DND-41 (cell line): ENCODE results near the gene KCNK3.

Experiments used
- ATAC-seq: fragments of 200-7000 bp; cut with Tn5 transposase; 3 replicates; pipeline ENCODE4 v1.9.1; 2021; ENCODE audit warnings: low read depth; ENCODE audit not compliant: insufficient read depth
- DNase-seq: peaks from one replicate; pipeline ENCODE4 v3.0.0-alpha.2; 2020
- H2AFZ ChIP-seq: 2 replicates; pipeline ENCODE4 v1.6.0; 2012; ENCODE audit warnings: low read depth, low read length
- H3K27ac ChIP-seq: 2 replicates; pipeline ENCODE4 v1.5.1; 2012; ENCODE audit warnings: low read length, inconsistent platforms
- H3K27me3 ChIP-seq: fragments of 200-600 bp; sonication (generic); 2 replicates; pipeline ENCODE4 v1.6.0; 2012; ENCODE audit warnings: low read length, mild to moderate bottlenecking, inconsistent platforms; ENCODE audit not compliant: insufficient read depth, poor library complexity
- H3K36me3 ChIP-seq: 2 replicates; pipeline ENCODE4 v1.5.1; 2012; ENCODE audit warnings: low read length, inconsistent platforms; ENCODE audit not compliant: insufficient read depth
- H3K4me1 ChIP-seq: 2 replicates; pipeline ENCODE4 v1.5.1; 2012; ENCODE audit warnings: mild to moderate bottlenecking, low read length; ENCODE audit not compliant: insufficient read depth
- H3K4me2 ChIP-seq: 2 replicates; pipeline ENCODE4 v1.6.0; 2012; ENCODE audit warnings: mild to moderate bottlenecking, moderate library complexity, low read length, inconsistent platforms; ENCODE audit not compliant: insufficient read depth
- H3K4me3 ChIP-seq, 2 experiments: fragments of 200-600 bp in 1 of 2; shearing (Covaris generic) in 1 of 2; 2 replicates each; pipeline ENCODE4 v1.5.1; 2012 to 2016; ENCODE audit warnings: inconsistent platforms in 2 of 2, low read length in 2 of 2, mild to moderate bottlenecking in 2 of 2, low read depth in 1 of 2, moderate library complexity in 1 of 2
- H3K79me2 ChIP-seq: 2 replicates; pipeline ENCODE4 v1.6.0; 2012; ENCODE audit warnings: low read length, inconsistent platforms; ENCODE audit not compliant: insufficient read depth
- H3K9ac ChIP-seq: 2 replicates; pipeline ENCODE4 v1.6.0; 2012; ENCODE audit warnings: low read depth, mild to moderate bottlenecking, inconsistent platforms, low read length, moderate library complexity
- H3K9me3 ChIP-seq: 2 replicates; pipeline ENCODE4 v1.5.1; 2012; ENCODE audit warnings: low read length, moderate library complexity, mild to moderate bottlenecking, inconsistent platforms; ENCODE audit not compliant: insufficient read depth, severe bottlenecking
- H4K20me1 ChIP-seq: 2 replicates; pipeline ENCODE4 v1.6.0; 2012; ENCODE audit warnings: low read length; ENCODE audit not compliant: insufficient read depth
- CTCF ChIP-seq: IDR thresholded peaks from 2 replicates; pipeline ENCODE4 v1.5.1; 2012; ENCODE audit warnings: borderline replicate concordance, low read length, moderate library complexity, mild to moderate bottlenecking; ENCODE audit not compliant: poor library complexity, severe bottlenecking; ENCODE audit errors: extremely low read depth
- EZH2 ChIP-seq: IDR thresholded peaks from 3 replicates; pipeline ENCODE4 v1.6.1; 2012; ENCODE audit warnings: borderline replicate concordance, low read depth, mild to moderate bottlenecking, moderate library complexity, low read length, inconsistent platforms; ENCODE audit not compliant: severe bottlenecking

The KCNK3 gene

GRCh38 chr2:26668041-26668440, 24.5 kb upstream of the KCNK3 start:
- peaks cover 15% of the 10 kb centered on the region for H3K27me3 ChIP-seq
- H2AFZ ChIP-seq: no peak overlapping the region
- no peak overlapping the region for H3K4me3 ChIP-seq
- ATAC-seq: no peak
- TF ChIP-seq CTCF (no peak), EZH2 (no peak)
- H3K4me1 ChIP-seq: no peaks in the 10 kb centered on the region
- no peaks in the 10 kb centered on the region for H3K9me3 ChIP-seq
- no peak overlapping the region for H3K4me2 ChIP-seq
- no peaks in the 10 kb centered on the region for H3K36me3 ChIP-seq
- no peaks in the 10 kb centered on the region for H4K20me1 ChIP-seq
- DNase-seq: no peak
- H3K27ac ChIP-seq: no peak overlapping the region
- H3K79me2 ChIP-seq: no peaks in the 10 kb centered on the region
- no peak overlapping the region for H3K9ac ChIP-seq

GRCh38 chr2:26668856-26669750, 23.4 kb upstream of the KCNK3 start:
- H2AFZ ChIP-seq: no peak overlapping the region
- no peak overlapping the region for H3K9ac ChIP-seq

GRCh38 chr2:26670171-26670570, 22.4 kb upstream of the KCNK3 start:
- no peak overlapping the region for H2AFZ ChIP-seq
- H3K4me1 ChIP-seq: no peaks in the 10 kb centered on the region
- H3K79me2 ChIP-seq: no peaks in the 10 kb centered on the region
- no peak for ATAC-seq
- H3K4me3 ChIP-seq: no peak overlapping the region
- peaks cover 15% of the 10 kb centered on the region for H3K27me3 ChIP-seq
- H3K9me3 ChIP-seq: no peaks in the 10 kb centered on the region
- no peaks in the 10 kb centered on the region for H4K20me1 ChIP-seq
- no peak overlapping the region for H3K9ac ChIP-seq
- H3K36me3 ChIP-seq: no peaks in the 10 kb centered on the region
- TF ChIP-seq EZH2 (no peak), CTCF (no peak)
- no peak overlapping the region for H3K4me2 ChIP-seq
- H3K27ac ChIP-seq: no peak overlapping the region
- DNase-seq: no peak

More at GRCh38 chr2:26668856-26669750, 23.4 kb upstream of the KCNK3 start:
- TF ChIP-seq CTCF (no peak), EZH2 (no peak)
- Histone ChIP-seq H3K36me3 (no peaks in the 10 kb centered on the region), H3K4me1 (no peaks in the 10 kb centered on the region), H3K4me3 (no peak overlapping the region), H3K27me3 (peaks cover 15% of the 10 kb centered on the region), H3K79me2 (no peaks in the 10 kb centered on the region), H3K4me2 (no peak overlapping the region), H4K20me1 (no peaks in the 10 kb centered on the region), H3K9me3 (no peaks in the 10 kb centered on the region), H3K27ac (no peak overlapping the region)
- DNase-seq (no peak), ATAC-seq (peak; percentile 31; the same call in 1 of the 3 replicates)
